BJ (cell line): ENCODE measurements around the gene PCDHB3. TPM values are rescaled to one million over a fixed set of nuclear protein-coding genes. Genes with fewer than 3 reads are reported as not detected.
"Not testable (repeated sequence)": the region's sequence is repeated elsewhere in the genome, so short reads cannot be mapped to it uniquely, and the experiment has no call there.

Source experiments
- CTCF ChIA-PET: fragments of 350-600 bp; formaldehyde crosslinking; extraction: SDS; loops from one replicate; lab custom pipeline; 2021; ENCODE audit warnings: antibody characterized with exemption, inconsistent platforms; lab: Yijun Ruan, JAX
- POLR2A ChIA-PET: fragments of 300-600 bp; sonication (Branson Sonifier 250); formaldehyde crosslinking; extraction: SDS; loops from one replicate; lab custom pipeline; 2021; ENCODE audit warnings: antibody characterized with exemption; lab: Charles Lee
- DNase-seq: peaks from one replicate; pipeline ENCODE4 v3.0.0-alpha.2; 2011; ENCODE audit warnings: low read depth
- H3K27me3 ChIP-seq: 2 replicates; pipeline ENCODE4 v1.6.0; 2011; ENCODE audit warnings: low read length; ENCODE audit not compliant: control insufficient read depth, insufficient read depth
- H3K36me3 ChIP-seq: 2 replicates; pipeline ENCODE4 v1.5.1; 2011; ENCODE audit warnings: low read length; ENCODE audit not compliant: control insufficient read depth, insufficient read depth
- H3K4me3 ChIP-seq: 2 replicates; pipeline ENCODE4 v1.5.1; 2011; ENCODE audit warnings: low read depth, mild to moderate bottlenecking, control low read depth, low read length
- polyA plus RNA-seq: library from polyadenylated mRNA; depleted of rRNA; stranded (reverse); fragments of >200 nt; gene quantifications from 2 replicates; pipeline ENCODE4 v1.2.3, GENCODE V29; 2011; rRNA removed
- TF ChIP-seq, protein P1 (sequence below): IDR thresholded peaks from 2 replicates; pipeline ENCODE4 v1.5.1; 2011; ENCODE audit warnings: low read depth, mild to moderate bottlenecking, control low read depth, inconsistent platforms, low read length, moderate library complexity; ENCODE audit not compliant: insufficient read depth

The PCDHB3 gene
- polyA plus RNA-seq, 1 experiment, result 0.31 TPM

DNA sequence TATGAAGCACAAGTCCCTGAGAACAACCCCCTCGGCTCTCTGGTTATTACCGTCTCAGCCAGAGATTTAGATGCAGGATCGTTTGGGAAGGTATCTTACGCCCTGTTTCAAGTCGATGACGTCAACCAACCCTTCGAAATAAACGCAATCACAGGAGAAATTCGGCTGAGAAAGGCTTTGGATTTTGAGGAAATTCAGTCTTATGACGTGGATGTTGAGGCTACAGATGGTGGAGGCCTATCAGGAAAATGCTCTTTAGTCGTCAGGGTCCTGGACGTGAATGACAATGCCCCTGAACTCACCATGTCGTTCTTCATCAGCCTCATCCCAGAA, 50.7 kb downstream of the PCDHB3 start:
- TF ChIP-seq, protein P1, sequence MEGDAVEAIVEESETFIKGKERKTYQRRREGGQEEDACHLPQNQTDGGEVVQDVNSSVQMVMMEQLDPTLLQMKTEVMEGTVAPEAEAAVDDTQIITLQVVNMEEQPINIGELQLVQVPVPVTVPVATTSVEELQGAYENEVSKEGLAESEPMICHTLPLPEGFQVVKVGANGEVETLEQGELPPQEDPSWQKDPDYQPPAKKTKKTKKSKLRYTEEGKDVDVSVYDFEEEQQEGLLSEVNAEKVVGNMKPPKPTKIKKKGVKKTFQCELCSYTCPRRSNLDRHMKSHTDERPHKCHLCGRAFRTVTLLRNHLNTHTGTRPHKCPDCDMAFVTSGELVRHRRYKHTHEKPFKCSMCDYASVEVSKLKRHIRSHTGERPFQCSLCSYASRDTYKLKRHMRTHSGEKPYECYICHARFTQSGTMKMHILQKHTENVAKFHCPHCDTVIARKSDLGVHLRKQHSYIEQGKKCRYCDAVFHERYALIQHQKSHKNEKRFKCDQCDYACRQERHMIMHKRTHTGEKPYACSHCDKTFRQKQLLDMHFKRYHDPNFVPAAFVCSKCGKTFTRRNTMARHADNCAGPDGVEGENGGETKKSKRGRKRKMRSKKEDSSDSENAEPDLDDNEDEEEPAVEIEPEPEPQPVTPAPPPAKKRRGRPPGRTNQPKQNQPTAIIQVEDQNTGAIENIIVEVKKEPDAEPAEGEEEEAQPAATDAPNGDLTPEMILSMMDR, result no peak
- no peaks in the 10 kb centered on the region for H3K27me3 ChIP-seq
- POLR2A ChIA-PET, result no interaction called here
- H3K36me3 ChIP-seq, result no peaks in the 10 kb centered on the region
- no peak overlapping the region for H3K4me3 ChIP-seq
- DNase-seq, result no peak
- CTCF ChIA-PET, result interaction anchor here (1.5 kb wide), 1 partner anchor 29 kb away, joined by 4 read pairs; no protein-coding TSS in a partner anchor

DNA sequence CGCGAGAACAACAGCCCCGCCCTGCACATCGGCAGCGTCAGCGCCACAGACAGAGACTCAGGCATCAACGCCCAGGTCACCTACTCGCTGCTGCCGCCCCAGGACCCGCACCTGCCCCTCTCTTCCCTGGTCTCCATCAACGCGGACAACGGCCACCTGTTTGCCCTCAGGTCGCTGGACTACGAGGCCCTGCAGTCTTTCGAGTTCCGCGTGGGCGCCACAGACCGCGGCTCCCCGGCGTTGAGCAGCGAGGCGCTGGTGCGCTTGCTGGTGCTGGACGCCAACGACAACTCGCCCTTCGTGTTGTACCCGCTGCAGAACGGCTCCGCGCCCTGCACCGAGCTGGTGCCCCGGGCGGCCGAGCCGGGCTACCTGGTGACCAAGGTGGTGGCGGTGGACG, 51.4 kb downstream of the PCDHB3 start:
- H3K27me3 ChIP-seq, CTCF ChIA-PET, H3K4me3 ChIP-seq, DNase-seq, POLR2A ChIA-PET, H3K36me3 ChIP-seq: not testable (repeated sequence)

DNA sequence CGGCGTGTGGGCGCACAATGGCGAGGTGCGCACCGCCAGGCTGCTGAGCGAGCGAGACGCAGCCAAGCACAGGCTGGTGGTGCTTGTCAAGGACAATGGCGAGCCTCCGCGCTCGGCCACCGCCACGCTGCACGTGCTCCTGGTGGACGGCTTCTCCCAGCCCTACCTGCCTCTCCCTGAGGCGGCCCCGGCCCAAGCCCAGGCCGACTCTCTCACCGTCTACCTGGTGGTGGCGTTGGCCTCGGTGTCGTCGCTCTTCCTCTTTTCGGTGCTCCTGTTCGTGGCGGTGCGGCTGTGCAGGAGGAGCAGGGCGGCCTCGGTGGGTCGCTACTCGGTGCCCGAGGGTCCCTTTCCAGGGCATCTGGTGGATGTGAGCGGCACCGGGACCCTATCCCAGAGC, 51.8 kb downstream of the PCDHB3 start:
- H3K36me3 ChIP-seq, DNase-seq, CTCF ChIA-PET, H3K27me3 ChIP-seq, POLR2A ChIA-PET, H3K4me3 ChIP-seq: not testable (repeated sequence)

Other genes with a start within 250 kb of the PCDHB3 start
- 0.02 TPM in 2 replicates for gene PCDHA10, start 244.6 kb upstream of the PCDHB3 start, polyA plus RNA-seq
- not detected in 2 replicates for gene PCDHA11, start 231.5 kb upstream of the PCDHB3 start, polyA plus RNA-seq
- not detected in 2 replicates for gene PCDHA12, start 225.2 kb upstream of the PCDHB3 start, polyA plus RNA-seq
- not detected in 2 replicates for gene PCDHA13, start 218.3 kb upstream of the PCDHB3 start, polyA plus RNA-seq
- gene PCDHAC1, start 174.2 kb upstream of the PCDHB3 start, polyA plus RNA-seq, result 0.02 TPM in 1 of 2 replicates, not detected in the other
- 0.06 TPM in 1 of 2 replicates, not detected in the other for gene PCDHAC2, start 134.0 kb upstream of the PCDHB3 start, polyA plus RNA-seq
- gene PCDHB1, start 49.1 kb upstream of the PCDHB3 start, polyA plus RNA-seq, result not detected in 2 replicates
- gene PCDHB2, start 5.9 kb upstream of the PCDHB3 start, polyA plus RNA-seq, result 0.42 and 0.99 TPM in 2 replicates
- gene PCDHB4, start 21.3 kb downstream of the PCDHB3 start, polyA plus RNA-seq, result 0.02 TPM in 2 replicates
- 0.18 and 0.22 TPM in 2 replicates for gene PCDHB5, start 34.7 kb downstream of the PCDHB3 start, polyA plus RNA-seq
- gene PCDHB6, start 49.6 kb downstream of the PCDHB3 start, polyA plus RNA-seq, result 0.20 and 0.26 TPM in 2 replicates
- 0.31 and 0.44 TPM in 2 replicates for gene PCDHB7, start 72.2 kb downstream of the PCDHB3 start, polyA plus RNA-seq
- gene PCDHB8, start 77.3 kb downstream of the PCDHB3 start, polyA plus RNA-seq, result 0.11 and 0.17 TPM in 2 replicates
- 0.21 and 0.32 TPM in 2 replicates for gene PCDHB16, start 81.9 kb downstream of the PCDHB3 start, polyA plus RNA-seq
- 0.22 and 0.49 TPM in 2 replicates for gene PCDHB9, start 86.7 kb downstream of the PCDHB3 start, polyA plus RNA-seq
- 0.18 and 0.28 TPM in 2 replicates for gene PCDHB10, start 91.9 kb downstream of the PCDHB3 start, polyA plus RNA-seq
- 0.10 and 0.22 TPM in 2 replicates for gene PCDHB11, start 99.2 kb downstream of the PCDHB3 start, polyA plus RNA-seq
- 0.09 and 0.13 TPM in 2 replicates for gene PCDHB12, start 108.2 kb downstream of the PCDHB3 start, polyA plus RNA-seq
- gene PCDHB13, start 113.4 kb downstream of the PCDHB3 start, polyA plus RNA-seq, result 0.16 and 0.23 TPM in 2 replicates
- gene PCDHB14, start 122.9 kb downstream of the PCDHB3 start, polyA plus RNA-seq, result 0.42 and 0.47 TPM in 2 replicates
- 0.45 and 0.52 TPM in 2 replicates for gene PCDHB15, start 144.9 kb downstream of the PCDHB3 start, polyA plus RNA-seq
- not detected in 2 replicates for gene SLC25A2, start 203.6 kb downstream of the PCDHB3 start, polyA plus RNA-seq
- 25.5 and 46.7 TPM in 2 replicates for gene TAF7, start 220.3 kb downstream of the PCDHB3 start, polyA plus RNA-seq
- gene PCDHGA1, start 230.0 kb downstream of the PCDHB3 start, polyA plus RNA-seq, result 1.8 and 1.9 TPM in 2 replicates
- gene PCDHGA2, start 238.3 kb downstream of the PCDHB3 start, polyA plus RNA-seq, result 6.7 and 6.8 TPM in 2 replicates
- 1.9 and 2.5 TPM in 2 replicates for gene PCDHGA3, start 243.4 kb downstream of the PCDHB3 start, polyA plus RNA-seq
- gene PCDHGB1, start 249.6 kb downstream of the PCDHB3 start, polyA plus RNA-seq, result 2.0 and 2.2 TPM in 2 replicates